ENCODE data around the gene SCRT2. TPM values are rescaled to one million over a fixed set of nuclear protein-coding genes. Genes with fewer than 3 reads are reported as not detected.

Gene SCRT2
- total and polyA plus RNA-seq, 4 donors: not detected

DNA sequence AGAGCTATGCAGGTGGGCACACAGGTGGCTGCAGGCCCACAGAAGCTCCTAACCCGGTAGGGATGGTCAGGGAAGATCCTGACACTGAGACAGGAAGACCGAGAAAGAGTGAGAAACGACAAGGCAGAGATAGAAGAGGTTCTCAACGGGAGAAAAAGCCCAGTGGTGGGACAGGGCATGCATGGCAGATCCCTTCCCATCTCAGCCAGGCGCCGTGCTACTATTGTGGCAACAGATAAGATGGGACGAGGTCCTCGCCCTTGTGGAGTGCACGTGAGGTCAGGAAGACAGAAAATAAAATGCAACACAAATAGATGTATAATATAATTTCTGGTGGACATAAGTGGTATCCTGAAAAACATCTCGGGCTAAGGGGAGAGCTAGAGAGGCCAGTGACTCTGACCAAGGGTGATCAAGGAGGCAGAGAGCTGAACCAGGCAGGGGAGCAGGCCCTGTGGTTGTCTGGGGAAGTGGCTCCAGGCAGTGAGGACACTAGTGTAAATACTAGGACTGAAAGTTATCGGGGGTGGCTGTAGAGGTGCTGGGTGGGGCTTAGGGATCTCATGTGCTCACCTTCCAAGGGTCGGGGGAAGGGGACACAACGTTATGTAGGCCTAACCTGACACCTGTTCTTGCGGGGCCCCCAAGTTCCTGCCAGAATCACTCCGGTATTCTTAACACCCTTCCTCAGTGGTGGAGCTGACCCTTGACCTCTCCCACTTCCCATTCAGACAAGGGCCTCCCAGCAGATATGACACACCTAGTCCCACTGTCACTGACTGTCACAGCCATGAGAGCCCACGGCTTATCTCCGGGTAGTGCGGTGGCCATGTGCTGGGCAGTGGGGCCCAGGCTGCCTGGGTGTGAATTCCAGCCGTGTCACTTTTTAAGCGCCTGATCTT, 23.6 kb downstream of the SCRT2 start:
- H3K4me3 ChIP-seq (ENCODE audit: low read depth in 1 of 3, low read length in 3 of 3): peak overlapping the region; percentile 83 to 86 (median 85)
- H3K27me3 ChIP-seq (ENCODE audit: control insufficient read depth in 4 of 4, insufficient read depth in 4 of 4, low read length in 3 of 4): no peaks in the 10 kb centered on the region
- TF ChIP-seq, protein P1, sequence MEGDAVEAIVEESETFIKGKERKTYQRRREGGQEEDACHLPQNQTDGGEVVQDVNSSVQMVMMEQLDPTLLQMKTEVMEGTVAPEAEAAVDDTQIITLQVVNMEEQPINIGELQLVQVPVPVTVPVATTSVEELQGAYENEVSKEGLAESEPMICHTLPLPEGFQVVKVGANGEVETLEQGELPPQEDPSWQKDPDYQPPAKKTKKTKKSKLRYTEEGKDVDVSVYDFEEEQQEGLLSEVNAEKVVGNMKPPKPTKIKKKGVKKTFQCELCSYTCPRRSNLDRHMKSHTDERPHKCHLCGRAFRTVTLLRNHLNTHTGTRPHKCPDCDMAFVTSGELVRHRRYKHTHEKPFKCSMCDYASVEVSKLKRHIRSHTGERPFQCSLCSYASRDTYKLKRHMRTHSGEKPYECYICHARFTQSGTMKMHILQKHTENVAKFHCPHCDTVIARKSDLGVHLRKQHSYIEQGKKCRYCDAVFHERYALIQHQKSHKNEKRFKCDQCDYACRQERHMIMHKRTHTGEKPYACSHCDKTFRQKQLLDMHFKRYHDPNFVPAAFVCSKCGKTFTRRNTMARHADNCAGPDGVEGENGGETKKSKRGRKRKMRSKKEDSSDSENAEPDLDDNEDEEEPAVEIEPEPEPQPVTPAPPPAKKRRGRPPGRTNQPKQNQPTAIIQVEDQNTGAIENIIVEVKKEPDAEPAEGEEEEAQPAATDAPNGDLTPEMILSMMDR (IDR thresholded peaks at IDR 0.05; ENCODE audit: low read depth, low read length, missing input control): no peak
- TF ChIP-seq NR2F2 (IDR thresholded peaks at IDR 0.05): peak; percentile 16
- 52% methylated on average over 20 of the region's 20 CpGs for WGBS
- peak; percentile 58 for DNase-seq (ENCODE audit: low spot score)
- peak overlapping the region; percentile 16 to 57 for H3K27ac ChIP-seq (ENCODE audit: low read depth in 1 of 2, low read length in 2 of 2)
- H3K4me1 ChIP-seq (ENCODE audit: control insufficient read depth in 4 of 4, insufficient read depth in 4 of 4, low read length in 3 of 4): peaks cover 6 to 21% (median 11%) of the 10 kb centered on the region in 4 donors
- peaks cover 7 to 15% (median 13%) of the 10 kb centered on the region in 4 donors for H3K36me3 ChIP-seq (ENCODE audit: control insufficient read depth in 4 of 4, insufficient read depth in 3 of 4, low read depth in 1 of 4, low read length in 3 of 4)
- H3K9me3 ChIP-seq (ENCODE audit: control insufficient read depth in 4 of 4, low read length in 3 of 4): peaks cover 0 to 3% (median 0%) of the 10 kb centered on the region in 4 donors
- peak overlapping the region; percentile 78 to 88 for H3K9ac ChIP-seq (ENCODE audit: low read depth in 1 of 2, low read length in 2 of 2)

DNA sequence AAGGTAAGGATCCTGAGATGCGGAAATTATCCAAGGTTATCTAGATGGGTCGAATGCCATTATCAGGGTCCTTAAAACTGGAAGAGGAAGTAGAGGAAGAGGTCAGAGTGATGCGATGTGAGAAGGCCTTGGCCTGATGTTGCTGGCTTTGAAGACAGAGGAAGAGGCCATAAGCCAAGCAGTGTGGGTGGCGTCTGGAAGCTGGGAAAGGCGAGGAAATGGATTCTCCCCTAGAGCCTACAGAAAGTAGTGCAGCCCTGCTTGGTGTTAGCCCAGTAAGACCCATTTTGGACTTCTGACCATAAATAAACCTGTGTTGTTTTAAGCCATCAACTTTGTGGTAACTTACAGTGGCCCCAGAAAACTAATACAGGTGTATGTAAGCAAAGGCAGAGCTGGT, 24.6 kb downstream of the SCRT2 start:
- Histone ChIP-seq H3K36me3 (ENCODE audit: control insufficient read depth in 4 of 4, insufficient read depth in 3 of 4, low read depth in 1 of 4, low read length in 3 of 4) (peaks cover 7 to 15% (median 13%) of the 10 kb centered on the region in 4 donors), H3K27ac (ENCODE audit: low read depth in 1 of 2, low read length in 2 of 2) (no peak overlapping the region), H3K9me3 (ENCODE audit: control insufficient read depth in 4 of 4, low read length in 3 of 4) (peaks cover 0 to 3% (median 0%) of the 10 kb centered on the region in 4 donors), H3K4me3 (ENCODE audit: low read depth in 1 of 3, low read length in 3 of 3) (no peak overlapping the region), H3K4me1 (ENCODE audit: control insufficient read depth in 4 of 4, insufficient read depth in 4 of 4, low read length in 3 of 4) (peaks cover 9 to 30% (median 14%) of the 10 kb centered on the region in 4 donors), H3K9ac (ENCODE audit: low read depth in 1 of 2, low read length in 2 of 2) (no peak overlapping the region), H3K27me3 (ENCODE audit: control insufficient read depth in 4 of 4, insufficient read depth in 4 of 4, low read length in 3 of 4) (no peaks in the 10 kb centered on the region)
- no peak for DNase-seq (ENCODE audit: low spot score)
- TF ChIP-seq, protein P1 (IDR thresholded peaks at IDR 0.05; ENCODE audit: low read depth, low read length, missing input control): no peak
- TF ChIP-seq, protein P2, sequence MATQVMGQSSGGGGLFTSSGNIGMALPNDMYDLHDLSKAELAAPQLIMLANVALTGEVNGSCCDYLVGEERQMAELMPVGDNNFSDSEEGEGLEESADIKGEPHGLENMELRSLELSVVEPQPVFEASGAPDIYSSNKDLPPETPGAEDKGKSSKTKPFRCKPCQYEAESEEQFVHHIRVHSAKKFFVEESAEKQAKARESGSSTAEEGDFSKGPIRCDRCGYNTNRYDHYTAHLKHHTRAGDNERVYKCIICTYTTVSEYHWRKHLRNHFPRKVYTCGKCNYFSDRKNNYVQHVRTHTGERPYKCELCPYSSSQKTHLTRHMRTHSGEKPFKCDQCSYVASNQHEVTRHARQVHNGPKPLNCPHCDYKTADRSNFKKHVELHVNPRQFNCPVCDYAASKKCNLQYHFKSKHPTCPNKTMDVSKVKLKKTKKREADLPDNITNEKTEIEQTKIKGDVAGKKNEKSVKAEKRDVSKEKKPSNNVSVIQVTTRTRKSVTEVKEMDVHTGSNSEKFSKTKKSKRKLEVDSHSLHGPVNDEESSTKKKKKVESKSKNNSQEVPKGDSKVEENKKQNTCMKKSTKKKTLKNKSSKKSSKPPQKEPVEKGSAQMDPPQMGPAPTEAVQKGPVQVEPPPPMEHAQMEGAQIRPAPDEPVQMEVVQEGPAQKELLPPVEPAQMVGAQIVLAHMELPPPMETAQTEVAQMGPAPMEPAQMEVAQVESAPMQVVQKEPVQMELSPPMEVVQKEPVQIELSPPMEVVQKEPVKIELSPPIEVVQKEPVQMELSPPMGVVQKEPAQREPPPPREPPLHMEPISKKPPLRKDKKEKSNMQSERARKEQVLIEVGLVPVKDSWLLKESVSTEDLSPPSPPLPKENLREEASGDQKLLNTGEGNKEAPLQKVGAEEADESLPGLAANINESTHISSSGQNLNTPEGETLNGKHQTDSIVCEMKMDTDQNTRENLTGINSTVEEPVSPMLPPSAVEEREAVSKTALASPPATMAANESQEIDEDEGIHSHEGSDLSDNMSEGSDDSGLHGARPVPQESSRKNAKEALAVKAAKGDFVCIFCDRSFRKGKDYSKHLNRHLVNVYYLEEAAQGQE (IDR thresholded peaks at IDR 0.05): no peak
- TF ChIP-seq GABPA (IDR thresholded peaks at IDR 0.05 in 1 of 2, conservative IDR thresholded peaks at IDR 0.05 in 1 of 2) (no peak), FOXA1 (IDR thresholded peaks at IDR 0.05) (no peak), JUND (IDR thresholded peaks at IDR 0.05) (no peak)
- 84% methylated on average over 5 of the region's 5 CpGs for WGBS

All from liver (tissue), 9 donors.